HCT116 (cell line): Measurements from ENCODE around the gene NOC2L. TPM values are rescaled to one million over a fixed set of nuclear protein-coding genes. Genes with fewer than 3 reads are reported as not detected.

ENCODE experiments used
- ATAC-seq: fragments of 200-7000 bp; cut with Tn5 transposase; 2 replicates; pipeline ENCODE4 v1.9.1; 2020; ENCODE audit warnings: mild to moderate bottlenecking, moderate library complexity
- BruUV-seq: library from RNA; stranded (reverse); fragments of 400-500 nt; replicated peaks from 2 replicates; lab custom pipeline; 2021; lab: Mats Ljungman, UMichigan
- CTCF ChIA-PET: fragments of 300-600 bp; sonication (Branson Sonifier 250); formaldehyde crosslinking; loops from one replicate; lab custom pipeline; 2021; ENCODE audit warnings: antibody characterized with exemption; lab: Charles Lee
- POLR2A ChIA-PET: fragments of 300-600, 350-600 bp; sonication (Branson Sonifier 250); formaldehyde crosslinking; loops from one replicate; lab custom pipeline; 2021; ENCODE audit warnings: antibody characterized with exemption; lab: Charles Lee
- RAD21 ChIA-PET, 2 experiments: fragments of 300-600 bp; sonication (Branson Sonifier 250); formaldehyde crosslinking; loops; one replicate each; lab custom pipeline; 2023; ENCODE audit warnings: low total read pairs in 2 of 2; ENCODE audit not compliant: uncharacterized antibody in 2 of 2, unreplicated experiment in 2 of 2, low non-redundant PET in 1 of 2; lab: Charles Lee
- DNase-seq: peaks from one replicate; pipeline ENCODE4 v3.0.0-alpha.2; 2010; ENCODE audit warnings: low read depth, low spot score
- H2AFZ ChIP-seq: fragments of 200-600 bp; shearing (Covaris generic), sonication (generic); 2 replicates; pipeline ENCODE4 v1.6.1; 2017; ENCODE audit warnings: low read depth, mixed run types, mixed read lengths, antibody characterized with exemption, low read length; ENCODE audit not compliant: poor library complexity, severe bottlenecking
- H3K27ac ChIP-seq: 2 replicates; pipeline ENCODE4 v1.5.1; 2012; ENCODE audit warnings: low read depth, low read length
- H3K27me3 ChIP-seq: fragments of 200-600 bp; sonication (generic); 2 replicates; pipeline ENCODE4 v1.6.1; 2016; ENCODE audit warnings: mixed run types, low read length, mixed read lengths; ENCODE audit not compliant: insufficient read depth
- H3K36me3 ChIP-seq, 2 experiments: fragments of 200-500 bp in 1 of 2; fragments of 200-600 bp in 1 of 2; sonication (Bioruptor generic) in 1 of 2; sonication (generic) in 1 of 2; 2 replicates each; pipeline versions ENCODE4 v1.5.1 to v1.6.1; 2014 to 2016; ENCODE audit warnings: low read length in 2 of 2, inconsistent platforms in 1 of 2, mixed read lengths in 1 of 2, mixed run types in 1 of 2; ENCODE audit not compliant: insufficient read depth in 2 of 2, control insufficient read depth in 1 of 2
- H3K4me1 ChIP-seq, 2 experiments: fragments of 200-600 bp in 1 of 2; sonication (generic) in 1 of 2; 2 replicates each; pipeline versions ENCODE4 v1.5.1 to v1.6.1; 2012 to 2017; ENCODE audit warnings: low read length in 2 of 2, inconsistent platforms in 1 of 2, mild to moderate bottlenecking in 1 of 2, mixed read lengths in 1 of 2, mixed run types in 1 of 2, moderate library complexity in 1 of 2; ENCODE audit not compliant: insufficient read depth in 2 of 2, control insufficient read depth in 1 of 2
- H3K4me2 ChIP-seq: fragments of 200-600 bp; sonication (generic); 2 replicates; pipeline ENCODE4 v1.6.1; 2017; ENCODE audit warnings: mixed run types, low read length, mixed read lengths
- H3K4me3 ChIP-seq, 2 experiments: fragments of 200-600 bp in 1 of 2; sonication (generic) in 1 of 2; replicated peaks in 1 of 2; 2 replicates each; pipeline ENCODE4 v1.5.1; 2011 to 2016; ENCODE audit warnings: low read length in 2 of 2, control low read depth in 1 of 2, low read depth in 1 of 2, mild to moderate bottlenecking in 1 of 2, mixed read lengths in 1 of 2, mixed run types in 1 of 2
- H3K79me2 ChIP-seq: fragments of 200-600 bp; sonication (generic); 2 replicates; pipeline ENCODE4 v1.6.1; 2017; ENCODE audit warnings: mild to moderate bottlenecking, mixed run types, low read length, moderate library complexity, mixed read lengths; ENCODE audit not compliant: insufficient read depth
- H3K9ac ChIP-seq: fragments of 200-600 bp; sonication (generic); 2 replicates; pipeline ENCODE4 v1.6.1; 2016; ENCODE audit warnings: low read length, mixed read lengths
- H3K9me2 ChIP-seq: fragments of 200-600 bp; sonication (generic), shearing (Covaris generic); 2 replicates; pipeline ENCODE4 v1.6.1; 2017; ENCODE audit warnings: mixed run types, mild to moderate bottlenecking, moderate library complexity; ENCODE audit not compliant: insufficient read depth
- H3K9me3 ChIP-seq, 2 experiments: fragments of 200-500 bp in 1 of 2; fragments of 200-600 bp in 1 of 2; sonication (Bioruptor generic) in 1 of 2; sonication (generic) in 1 of 2; 2 replicates each; pipeline ENCODE4 v1.6.1; 2014 to 2017; ENCODE audit warnings: low read length in 2 of 2, mixed read lengths in 2 of 2, inconsistent platforms in 1 of 2, low read depth in 1 of 2, mild to moderate bottlenecking in 1 of 2, mixed run types in 1 of 2, moderate library complexity in 1 of 2; ENCODE audit not compliant: control insufficient read depth in 1 of 2, insufficient read depth in 1 of 2
- H4K20me1 ChIP-seq: fragments of 200-600 bp; sonication (generic), shearing (Covaris generic); 2 replicates; pipeline ENCODE4 v1.6.1; 2017; ENCODE audit warnings: mixed run types, mild to moderate bottlenecking, moderate library complexity; ENCODE audit not compliant: insufficient read depth
- CBX3 ChIP-seq: IDR thresholded peaks from 2 replicates; pipeline ENCODE4 v1.6.1; 2012; ENCODE audit warnings: low read depth
- EGR1 ChIP-seq: IDR thresholded peaks from 2 replicates; pipeline ENCODE4 v1.6.1; 2012; ENCODE audit warnings: low read depth
- ELF1 ChIP-seq: IDR thresholded peaks from 2 replicates; pipeline ENCODE4 v1.6.1; 2012; ENCODE audit warnings: low read depth, borderline replicate concordance
- EZH2phosphoT487 ChIP-seq: fragments of 200-600 bp; IDR thresholded peaks from 2 replicates; pipeline ENCODE4 v1.6.1; 2018; ENCODE audit warnings: antibody characterized with exemption, borderline replicate concordance
- FOSL1 ChIP-seq: IDR thresholded peaks from 2 replicates; pipeline ENCODE4 v1.6.1; 2012; ENCODE audit warnings: low read depth
- JUND ChIP-seq: IDR thresholded peaks from 2 replicates; pipeline ENCODE4 v1.6.1; 2012
- MAX ChIP-seq: IDR thresholded peaks from 2 replicates; pipeline ENCODE4 v1.6.1; 2012
- POLR2A ChIP-seq: IDR thresholded peaks from 2 replicates; pipeline ENCODE4 v1.7.0; 2011; ENCODE audit warnings: borderline replicate concordance; ENCODE audit not compliant: insufficient read depth, insufficient read length; ENCODE audit errors: extremely low read depth
- RAD21 ChIP-seq: IDR thresholded peaks from 2 replicates; pipeline ENCODE4 v1.6.1; 2012; ENCODE audit warnings: low read depth, mild to moderate bottlenecking
- SRF ChIP-seq: IDR thresholded peaks from 2 replicates; pipeline ENCODE4 v1.6.1; 2012; ENCODE audit warnings: low read depth
- TCF7L2 ChIP-seq: IDR thresholded peaks from 2 replicates; pipeline ENCODE4 v1.7.0; 2011; ENCODE audit warnings: borderline replicate concordance, inconsistent platforms; ENCODE audit not compliant: insufficient read depth, insufficient read length; ENCODE audit errors: extremely low read depth
- YY1 ChIP-seq: IDR thresholded peaks from 2 replicates; pipeline ENCODE4 v1.6.1; 2011; ENCODE audit warnings: low read length, low read depth, moderate library complexity, mild to moderate bottlenecking; ENCODE audit not compliant: insufficient replicate concordance; ENCODE audit errors: extremely low read depth
- ZBTB33 ChIP-seq: IDR thresholded peaks from 2 replicates; pipeline ENCODE4 v1.6.1; 2011; ENCODE audit warnings: mild to moderate bottlenecking, low read length, moderate library complexity; ENCODE audit not compliant: insufficient replicate concordance; ENCODE audit errors: extremely low read depth
- ZNF274 ChIP-seq: fragments of 200-500 bp; sonication (Bioruptor generic); IDR thresholded peaks from 2 replicates; pipeline ENCODE4 v1.6.1; 2014; ENCODE audit warnings: mild to moderate bottlenecking, low read depth, low read length, inconsistent platforms
- intact Hi-C: fragments of 100-400 bp; cut with micrococcal nuclease; formaldehyde crosslinking; loops from 2 replicates; pipeline ENCODE4 v1.10.0; 2022
- total RNA-seq: library from RNA; stranded (reverse); gene quantifications from one replicate; pipeline ENCODE4 v1.2.1, GENCODE V29; 2021; ENCODE audit not compliant: unreplicated experiment

The NOC2L gene
- total RNA-seq, 1 experiment from 2014 or later: 260 TPM

- Histone ChIP-seq H3K79me2 (no peaks in the 10 kb centered on the region), H3K9ac (no peak overlapping the region), H3K9me2 (no peaks in the 10 kb centered on the region), H3K4me1 (peaks cover 21 to 26% of the 10 kb centered on the region in 2 experiments), H3K4me2 (no peak overlapping the region), H2AFZ (no peak overlapping the region), H3K9me3 (no peaks in the 10 kb centered on the region), H3K27ac (no peak overlapping the region), H3K36me3 (no peaks in the 10 kb centered on the region), H4K20me1 (no peaks in the 10 kb centered on the region), H3K4me3 (no peak overlapping the region), H3K27me3 (peaks cover 33% of the 10 kb centered on the region; the same call in 1 of the 2 replicates)
- BruUV-seq: no TSS peak
- CTCF ChIA-PET: no interaction called here
- TF ChIP-seq ELF1 (no peak), POLR2A (no peak), ZNF274 (no peak), JUND (no peak), CBX3 (no peak), YY1 (no peak), TCF7L2 (no peak), EZH2phosphoT487 (no peak), FOSL1 (no peak), EGR1 (no peak), ZBTB33 (no peak), SRF (no peak), MAX (no peak), RAD21 (no peak)
- intact Hi-C loops: no loop called here
- DNase-seq: no peak
- RAD21 ChIA-PET: no interaction called here
- no peak for ATAC-seq
- POLR2A ChIA-PET: interaction anchor here (0.6 kb wide), 1 partner anchor 416 kb away, joined by 6 read pairs; no protein-coding TSS in a partner anchor
Measured at GRCh38 chr1:915295-916172, 43.5 kb downstream of the NOC2L start.
